Endothelial cell of umbilical vein (primary cell): Measurements from ENCODE around the gene FZD7.

Experiments
- EZH2 ChIP-seq: IDR thresholded peaks from 2 replicates; pipeline ENCODE4 v1.6.1; 2012; ENCODE audit warnings: borderline replicate concordance, low read depth, mild to moderate bottlenecking, moderate library complexity, low read length, inconsistent platforms; ENCODE audit not compliant: severe bottlenecking
- FOS ChIP-seq: IDR thresholded peaks from 2 replicates; pipeline ENCODE4 v1.6.1; 2011; ENCODE audit warnings: mild to moderate bottlenecking, low read length, moderate library complexity, borderline replicate concordance; ENCODE audit not compliant: insufficient read depth
- JUN ChIP-seq: IDR thresholded peaks from 2 replicates; pipeline ENCODE4 v1.6.1; 2011; ENCODE audit warnings: borderline replicate concordance, low read depth; ENCODE audit not compliant: insufficient read length, insufficient read depth
- MYC ChIP-seq: IDR thresholded peaks from one replicate; pipeline ENCODE4 v1.6.1; 2011; ENCODE audit warnings: mild to moderate bottlenecking, low read depth, low read length
- POLR2A ChIP-seq: IDR thresholded peaks from 2 replicates; pipeline ENCODE4 v1.6.1; 2012; ENCODE audit warnings: low read depth, mild to moderate bottlenecking, control low read depth, low read length
- POLR2AphosphoS5 ChIP-seq: IDR thresholded peaks from 2 replicates; pipeline ENCODE4 v1.6.1; 2012; ENCODE audit warnings: low read depth, mild to moderate bottlenecking, control low read depth, low read length, moderate library complexity; ENCODE audit not compliant: insufficient read depth
- TF ChIP-seq, protein P1 (sequence below), 2 donors: IDR thresholded peaks; 1 replicate in 1 of 2; 2 replicates in 1 of 2; pipeline ENCODE4 v1.5.1; 2011; ENCODE audit warnings: low read length in 2 of 2, mild to moderate bottlenecking in 2 of 2, moderate library complexity in 2 of 2, control low read depth in 1 of 2, inconsistent platforms in 1 of 2, low read depth in 1 of 2; ENCODE audit not compliant: insufficient read depth in 1 of 2; ENCODE audit errors: extremely low read depth in 1 of 2
- TF ChIP-seq, protein P2 (sequence below): IDR thresholded peaks from 2 replicates; pipeline ENCODE4 v1.6.1; 2011; ENCODE audit not compliant: insufficient read depth, insufficient read length

DNA sequence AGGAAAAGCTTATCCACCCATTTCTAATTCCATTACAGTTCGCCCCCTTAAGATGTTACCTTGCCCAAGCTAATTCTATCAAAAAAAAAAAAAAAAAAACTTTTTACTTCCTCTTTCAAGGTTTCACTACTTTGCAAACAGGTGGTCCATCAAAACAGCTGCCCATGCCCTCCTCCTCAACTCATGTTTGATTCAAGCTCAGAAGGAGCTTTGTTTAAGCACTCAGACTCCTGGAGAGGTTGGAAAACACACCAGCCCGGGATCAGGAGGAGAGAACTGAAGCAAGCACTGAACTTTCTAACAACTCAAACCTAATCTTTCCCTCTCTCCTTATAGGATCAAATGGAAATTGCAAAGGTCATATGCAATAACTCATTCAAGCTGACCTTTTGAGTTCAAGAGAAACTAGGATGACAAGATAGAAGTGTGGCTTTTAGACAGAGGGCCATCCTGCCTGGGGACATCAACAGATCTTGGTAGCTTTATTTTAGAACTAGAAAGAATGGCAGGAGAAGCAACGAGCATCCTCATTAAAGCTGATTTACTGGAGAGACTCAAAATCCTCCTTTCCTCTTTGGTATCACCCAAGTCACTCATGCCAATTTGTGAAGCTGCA is 28.3 kb upstream of the FZD7 start:
- TF ChIP-seq, protein P1, sequence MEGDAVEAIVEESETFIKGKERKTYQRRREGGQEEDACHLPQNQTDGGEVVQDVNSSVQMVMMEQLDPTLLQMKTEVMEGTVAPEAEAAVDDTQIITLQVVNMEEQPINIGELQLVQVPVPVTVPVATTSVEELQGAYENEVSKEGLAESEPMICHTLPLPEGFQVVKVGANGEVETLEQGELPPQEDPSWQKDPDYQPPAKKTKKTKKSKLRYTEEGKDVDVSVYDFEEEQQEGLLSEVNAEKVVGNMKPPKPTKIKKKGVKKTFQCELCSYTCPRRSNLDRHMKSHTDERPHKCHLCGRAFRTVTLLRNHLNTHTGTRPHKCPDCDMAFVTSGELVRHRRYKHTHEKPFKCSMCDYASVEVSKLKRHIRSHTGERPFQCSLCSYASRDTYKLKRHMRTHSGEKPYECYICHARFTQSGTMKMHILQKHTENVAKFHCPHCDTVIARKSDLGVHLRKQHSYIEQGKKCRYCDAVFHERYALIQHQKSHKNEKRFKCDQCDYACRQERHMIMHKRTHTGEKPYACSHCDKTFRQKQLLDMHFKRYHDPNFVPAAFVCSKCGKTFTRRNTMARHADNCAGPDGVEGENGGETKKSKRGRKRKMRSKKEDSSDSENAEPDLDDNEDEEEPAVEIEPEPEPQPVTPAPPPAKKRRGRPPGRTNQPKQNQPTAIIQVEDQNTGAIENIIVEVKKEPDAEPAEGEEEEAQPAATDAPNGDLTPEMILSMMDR (IDR thresholded peaks at IDR 0.05; ENCODE audit: extremely low read depth in 1 of 2, insufficient read depth in 1 of 2, low read depth in 1 of 2, low read length in 2 of 2): no peak
- no peak for TF ChIP-seq POLR2AphosphoS5
- TF ChIP-seq POLR2A: no peak
- TF ChIP-seq EZH2: no peak
- no peak for TF ChIP-seq MYC
- no peak for TF ChIP-seq FOS
- TF ChIP-seq, protein P2, sequence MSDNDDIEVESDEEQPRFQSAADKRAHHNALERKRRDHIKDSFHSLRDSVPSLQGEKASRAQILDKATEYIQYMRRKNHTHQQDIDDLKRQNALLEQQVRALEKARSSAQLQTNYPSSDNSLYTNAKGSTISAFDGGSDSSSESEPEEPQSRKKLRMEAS: no peak
- TF ChIP-seq JUN: no peak
